Measurements from ENCODE around the gene CCRL2. TPM values are rescaled to one million over a fixed set of nuclear protein-coding genes. Genes with fewer than 3 reads are reported as not detected.
A peak's percentile ranks its signal among the peaks of the same experiment; 100 is the strongest.

Gene CCRL2
- total and polyA plus RNA-seq, 9 of the 15 experiments (the other 6 are each of a cell fraction or from before 2014, with no cell fraction given), result 3.4 to 5.7 (median 4.0) TPM

DNA sequence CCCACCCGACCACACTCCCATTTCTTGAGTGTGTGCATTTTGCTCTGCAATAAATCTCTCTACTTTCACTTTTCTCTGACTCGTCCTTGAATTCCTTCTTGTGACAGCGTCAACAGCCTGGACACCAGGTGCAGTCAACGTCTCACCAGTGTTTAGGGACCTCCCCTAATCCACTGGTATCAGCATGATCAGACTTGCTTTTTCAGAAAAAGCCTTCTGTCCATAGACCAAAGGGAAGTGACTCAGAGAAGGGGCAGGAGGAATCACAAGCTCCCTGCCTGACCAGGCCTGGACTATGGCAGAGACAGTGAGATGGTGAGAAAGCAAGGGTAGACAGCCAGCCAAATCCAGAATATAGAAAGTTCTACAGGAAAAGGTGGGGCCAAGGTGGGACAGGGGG is 20.9 kb upstream of the CCRL2 start (continued):
- TF ChIP-seq RB1 (IDR thresholded peaks at IDR 0.05; ENCODE audit: low read depth) (no peak), MYBL2 (IDR thresholded peaks at IDR 0.05; ENCODE audit: low read depth) (no peak), MYBL2 (CRISPR knock-in tag; IDR thresholded peaks at IDR 0.05; ENCODE audit: borderline replicate concordance) (no peak), HNRNPL (IDR thresholded peaks at IDR 0.05; ENCODE audit: low read depth, low read length) (no peak), ZFP30 (CRISPR knock-in tag; IDR thresholded peaks at IDR 0.05; ENCODE audit: borderline replicate concordance) (no peak), KAT2B (IDR thresholded peaks at IDR 0.05; ENCODE audit: low read depth, low read length) (no peak), ZNF316 (IDR thresholded peaks at IDR 0.05) (no peak), HLTF (IDR thresholded peaks at IDR 0.05) (no peak), CEBPB (tag; IDR thresholded peaks at IDR 0.05) (no peak), ADNP (tag; IDR thresholded peaks at IDR 0.05) (no peak), SREBF2 (CRISPR knock-in tag; IDR thresholded peaks at IDR 0.05) (no peak), PRMT5 (CRISPR knock-in tag; IDR thresholded peaks at IDR 0.05) (no peak), SP2 (IDR thresholded peaks at IDR 0.05; ENCODE audit: extremely low read depth, low read depth, low read length, poor library complexity, severe bottlenecking) (no peak), ARHGAP35 (IDR thresholded peaks at IDR 0.05; ENCODE audit: partially characterized antibody) (no peak), ZKSCAN1 (IDR thresholded peaks at IDR 0.05; ENCODE audit: low read depth, low read length) (no peak), ZNF263 (CRISPR knock-in tag; IDR thresholded peaks at IDR 0.05; ENCODE audit: borderline replicate concordance) (no peak), HDAC3 (IDR thresholded peaks at IDR 0.05; ENCODE audit: borderline replicate concordance, partially characterized antibody) (no peak), PYGO2 (tag; IDR thresholded peaks at IDR 0.05) (no peak), TEAD4 (IDR thresholded peaks at IDR 0.05; ENCODE audit: low read length) (peak; percentile 62; the same call in 1 of the 2 replicates), TEAD4 (CRISPR knock-in tag; IDR thresholded peaks at IDR 0.05; ENCODE audit: borderline replicate concordance) (no peak), RBM39 (optimal IDR thresholded peaks at IDR 0.05; ENCODE audit: low read depth, low read length) (no peak)
- TF ChIP-seq, protein P1, sequence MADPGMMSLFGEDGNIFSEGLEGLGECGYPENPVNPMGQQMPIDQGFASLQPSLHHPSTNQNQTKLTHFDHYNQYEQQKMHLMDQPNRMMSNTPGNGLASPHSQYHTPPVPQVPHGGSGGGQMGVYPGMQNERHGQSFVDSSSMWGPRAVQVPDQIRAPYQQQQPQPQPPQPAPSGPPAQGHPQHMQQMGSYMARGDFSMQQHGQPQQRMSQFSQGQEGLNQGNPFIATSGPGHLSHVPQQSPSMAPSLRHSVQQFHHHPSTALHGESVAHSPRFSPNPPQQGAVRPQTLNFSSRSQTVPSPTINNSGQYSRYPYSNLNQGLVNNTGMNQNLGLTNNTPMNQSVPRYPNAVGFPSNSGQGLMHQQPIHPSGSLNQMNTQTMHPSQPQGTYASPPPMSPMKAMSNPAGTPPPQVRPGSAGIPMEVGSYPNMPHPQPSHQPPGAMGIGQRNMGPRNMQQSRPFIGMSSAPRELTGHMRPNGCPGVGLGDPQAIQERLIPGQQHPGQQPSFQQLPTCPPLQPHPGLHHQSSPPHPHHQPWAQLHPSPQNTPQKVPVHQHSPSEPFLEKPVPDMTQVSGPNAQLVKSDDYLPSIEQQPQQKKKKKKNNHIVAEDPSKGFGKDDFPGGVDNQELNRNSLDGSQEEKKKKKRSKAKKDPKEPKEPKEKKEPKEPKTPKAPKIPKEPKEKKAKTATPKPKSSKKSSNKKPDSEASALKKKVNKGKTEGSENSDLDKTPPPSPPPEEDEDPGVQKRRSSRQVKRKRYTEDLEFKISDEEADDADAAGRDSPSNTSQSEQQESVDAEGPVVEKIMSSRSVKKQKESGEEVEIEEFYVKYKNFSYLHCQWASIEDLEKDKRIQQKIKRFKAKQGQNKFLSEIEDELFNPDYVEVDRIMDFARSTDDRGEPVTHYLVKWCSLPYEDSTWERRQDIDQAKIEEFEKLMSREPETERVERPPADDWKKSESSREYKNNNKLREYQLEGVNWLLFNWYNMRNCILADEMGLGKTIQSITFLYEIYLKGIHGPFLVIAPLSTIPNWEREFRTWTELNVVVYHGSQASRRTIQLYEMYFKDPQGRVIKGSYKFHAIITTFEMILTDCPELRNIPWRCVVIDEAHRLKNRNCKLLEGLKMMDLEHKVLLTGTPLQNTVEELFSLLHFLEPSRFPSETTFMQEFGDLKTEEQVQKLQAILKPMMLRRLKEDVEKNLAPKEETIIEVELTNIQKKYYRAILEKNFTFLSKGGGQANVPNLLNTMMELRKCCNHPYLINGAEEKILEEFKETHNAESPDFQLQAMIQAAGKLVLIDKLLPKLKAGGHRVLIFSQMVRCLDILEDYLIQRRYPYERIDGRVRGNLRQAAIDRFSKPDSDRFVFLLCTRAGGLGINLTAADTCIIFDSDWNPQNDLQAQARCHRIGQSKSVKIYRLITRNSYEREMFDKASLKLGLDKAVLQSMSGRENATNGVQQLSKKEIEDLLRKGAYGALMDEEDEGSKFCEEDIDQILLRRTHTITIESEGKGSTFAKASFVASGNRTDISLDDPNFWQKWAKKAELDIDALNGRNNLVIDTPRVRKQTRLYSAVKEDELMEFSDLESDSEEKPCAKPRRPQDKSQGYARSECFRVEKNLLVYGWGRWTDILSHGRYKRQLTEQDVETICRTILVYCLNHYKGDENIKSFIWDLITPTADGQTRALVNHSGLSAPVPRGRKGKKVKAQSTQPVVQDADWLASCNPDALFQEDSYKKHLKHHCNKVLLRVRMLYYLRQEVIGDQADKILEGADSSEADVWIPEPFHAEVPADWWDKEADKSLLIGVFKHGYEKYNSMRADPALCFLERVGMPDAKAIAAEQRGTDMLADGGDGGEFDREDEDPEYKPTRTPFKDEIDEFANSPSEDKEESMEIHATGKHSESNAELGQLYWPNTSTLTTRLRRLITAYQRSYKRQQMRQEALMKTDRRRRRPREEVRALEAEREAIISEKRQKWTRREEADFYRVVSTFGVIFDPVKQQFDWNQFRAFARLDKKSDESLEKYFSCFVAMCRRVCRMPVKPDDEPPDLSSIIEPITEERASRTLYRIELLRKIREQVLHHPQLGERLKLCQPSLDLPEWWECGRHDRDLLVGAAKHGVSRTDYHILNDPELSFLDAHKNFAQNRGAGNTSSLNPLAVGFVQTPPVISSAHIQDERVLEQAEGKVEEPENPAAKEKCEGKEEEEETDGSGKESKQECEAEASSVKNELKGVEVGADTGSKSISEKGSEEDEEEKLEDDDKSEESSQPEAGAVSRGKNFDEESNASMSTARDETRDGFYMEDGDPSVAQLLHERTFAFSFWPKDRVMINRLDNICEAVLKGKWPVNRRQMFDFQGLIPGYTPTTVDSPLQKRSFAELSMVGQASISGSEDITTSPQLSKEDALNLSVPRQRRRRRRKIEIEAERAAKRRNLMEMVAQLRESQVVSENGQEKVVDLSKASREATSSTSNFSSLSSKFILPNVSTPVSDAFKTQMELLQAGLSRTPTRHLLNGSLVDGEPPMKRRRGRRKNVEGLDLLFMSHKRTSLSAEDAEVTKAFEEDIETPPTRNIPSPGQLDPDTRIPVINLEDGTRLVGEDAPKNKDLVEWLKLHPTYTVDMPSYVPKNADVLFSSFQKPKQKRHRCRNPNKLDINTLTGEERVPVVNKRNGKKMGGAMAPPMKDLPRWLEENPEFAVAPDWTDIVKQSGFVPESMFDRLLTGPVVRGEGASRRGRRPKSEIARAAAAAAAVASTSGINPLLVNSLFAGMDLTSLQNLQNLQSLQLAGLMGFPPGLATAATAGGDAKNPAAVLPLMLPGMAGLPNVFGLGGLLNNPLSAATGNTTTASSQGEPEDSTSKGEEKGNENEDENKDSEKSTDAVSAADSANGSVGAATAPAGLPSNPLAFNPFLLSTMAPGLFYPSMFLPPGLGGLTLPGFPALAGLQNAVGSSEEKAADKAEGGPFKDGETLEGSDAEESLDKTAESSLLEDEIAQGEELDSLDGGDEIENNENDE (IDR thresholded peaks at IDR 0.05; ENCODE audit: low read depth, low read length), result no peak
